NCI-H1694 (cell line): ENCODE results near the gene NOXA1.
"Not testable (repeated sequence)": the region's sequence is repeated elsewhere in the genome, so short reads cannot be mapped to it uniquely, and the experiment has no call there.

ENCODE experiments used
- DNase-seq: peaks from one replicate; lab custom pipeline; 2025; lab: John Stamatoyannopoulos, UW

Gene NOXA1, protein sequence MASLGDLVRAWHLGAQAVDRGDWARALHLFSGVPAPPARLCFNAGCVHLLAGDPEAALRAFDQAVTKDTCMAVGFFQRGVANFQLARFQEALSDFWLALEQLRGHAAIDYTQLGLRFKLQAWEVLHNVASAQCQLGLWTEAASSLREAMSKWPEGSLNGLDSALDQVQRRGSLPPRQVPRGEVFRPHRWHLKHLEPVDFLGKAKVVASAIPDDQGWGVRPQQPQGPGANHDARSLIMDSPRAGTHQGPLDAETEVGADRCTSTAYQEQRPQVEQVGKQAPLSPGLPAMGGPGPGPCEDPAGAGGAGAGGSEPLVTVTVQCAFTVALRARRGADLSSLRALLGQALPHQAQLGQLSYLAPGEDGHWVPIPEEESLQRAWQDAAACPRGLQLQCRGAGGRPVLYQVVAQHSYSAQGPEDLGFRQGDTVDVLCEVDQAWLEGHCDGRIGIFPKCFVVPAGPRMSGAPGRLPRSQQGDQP

DNA sequence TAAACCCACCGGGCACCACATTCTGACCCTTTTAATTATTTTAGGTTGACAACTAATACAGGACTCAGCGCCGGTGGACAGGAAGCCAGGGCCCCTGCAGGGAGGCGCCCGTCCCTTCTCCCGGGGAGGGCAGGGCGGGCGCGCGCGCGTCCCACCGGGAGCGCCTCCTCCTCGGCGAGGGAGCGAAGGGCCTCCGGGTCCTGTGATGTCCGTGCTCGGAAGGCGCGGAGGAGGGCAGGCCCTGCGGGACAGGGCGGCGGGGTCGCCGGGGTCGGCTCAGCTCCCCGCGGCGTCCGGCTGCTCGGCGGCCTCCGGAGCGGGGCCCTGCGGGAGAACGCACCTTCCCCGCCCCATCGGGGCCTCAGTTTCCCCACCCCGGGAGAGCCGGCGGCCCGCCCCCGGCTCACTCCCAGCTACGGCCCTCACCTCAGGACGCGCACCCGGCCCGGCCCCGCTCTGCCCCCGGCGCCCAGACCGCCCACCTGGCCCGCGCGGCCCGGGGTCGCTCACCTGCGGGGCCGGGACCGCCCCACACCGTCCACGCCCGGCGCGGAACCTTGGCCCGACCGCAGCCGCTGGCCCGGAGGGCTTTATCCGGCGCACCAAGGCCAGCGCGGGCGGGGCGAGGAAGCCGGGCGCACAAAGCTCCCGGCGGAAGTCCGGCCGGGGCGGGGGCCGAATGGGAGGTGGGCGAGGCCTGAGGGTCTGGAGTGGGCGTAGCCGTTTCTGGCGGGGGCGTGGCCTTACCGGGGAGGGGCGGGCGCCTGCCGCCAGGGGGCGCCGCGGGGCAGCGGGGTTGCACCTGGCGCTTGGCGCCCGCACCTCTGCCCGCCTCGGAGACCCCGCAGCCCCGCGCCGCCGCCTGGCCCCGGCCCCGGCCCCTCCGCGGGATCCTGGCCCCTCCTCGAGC lies at the start of gene NOXA1, which contains the start of gene EXD3:
TSS of gene NOXA1 (plus strand) at position 790 of the 910 bp plus-strand sequence. CDS start 137 bp downstream, outside the sequence.
TSS of gene EXD3 (minus strand) at position 559 of the 910 bp plus-strand sequence. CDS start 27,805 bp downstream, outside the sequence.
- peak; percentile 65 for DNase-seq

DNA sequence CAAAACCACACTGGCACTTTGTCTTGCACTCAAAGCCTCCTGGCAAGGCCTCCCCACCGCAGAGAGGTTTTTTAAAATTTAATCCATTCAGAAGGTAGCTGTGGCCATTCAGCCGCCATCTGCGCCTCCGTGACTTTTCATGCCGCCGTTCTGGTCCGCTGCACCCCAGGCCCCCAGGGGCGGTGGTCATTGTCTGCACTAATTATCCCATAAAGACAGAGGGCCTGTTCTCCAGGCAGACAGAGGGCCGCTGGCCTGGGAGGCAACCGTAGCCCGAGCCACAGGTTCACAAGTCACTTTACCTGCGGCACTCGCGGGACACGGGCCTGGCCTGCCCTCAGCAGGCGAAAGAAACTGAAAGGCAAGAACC lies 49.6 kb upstream of the NOXA1 start:
- no peak for DNase-seq

DNA sequence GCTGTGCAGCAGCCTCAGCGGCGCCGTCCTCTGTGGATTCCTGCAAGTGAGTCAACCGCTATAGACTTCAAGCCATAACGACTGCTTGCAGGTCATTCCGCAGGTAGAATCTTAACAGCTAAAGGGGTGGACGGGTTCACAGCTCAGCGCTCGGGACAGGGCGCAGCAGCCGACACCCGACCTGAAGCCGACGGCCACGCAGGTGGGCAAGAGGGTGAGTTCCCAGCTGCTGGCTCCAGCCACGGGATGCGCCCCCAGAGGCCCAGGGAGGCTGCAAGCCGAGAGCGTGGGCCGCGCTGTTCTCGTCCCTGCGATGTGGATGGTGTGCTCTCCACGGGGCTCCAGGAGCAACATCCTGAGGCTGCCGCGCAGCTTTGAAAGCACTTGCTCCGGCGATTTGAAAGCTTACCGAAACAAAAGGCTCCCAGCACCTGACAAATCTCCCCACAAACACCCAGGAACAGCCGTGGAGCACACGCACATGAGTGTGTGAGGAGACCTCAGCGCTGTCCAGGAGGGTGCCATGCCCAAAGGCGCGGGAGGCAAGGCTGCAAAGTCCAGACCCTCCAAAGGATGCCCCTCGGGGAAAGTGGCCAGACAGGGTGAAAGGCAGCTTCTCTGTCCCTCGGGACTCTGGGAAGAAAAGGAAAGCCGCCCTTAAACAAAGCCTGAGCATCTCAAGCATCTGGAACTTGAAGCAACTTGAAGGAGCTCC lies 48.9 kb upstream of the NOXA1 start:
- no peak for DNase-seq

DNA sequence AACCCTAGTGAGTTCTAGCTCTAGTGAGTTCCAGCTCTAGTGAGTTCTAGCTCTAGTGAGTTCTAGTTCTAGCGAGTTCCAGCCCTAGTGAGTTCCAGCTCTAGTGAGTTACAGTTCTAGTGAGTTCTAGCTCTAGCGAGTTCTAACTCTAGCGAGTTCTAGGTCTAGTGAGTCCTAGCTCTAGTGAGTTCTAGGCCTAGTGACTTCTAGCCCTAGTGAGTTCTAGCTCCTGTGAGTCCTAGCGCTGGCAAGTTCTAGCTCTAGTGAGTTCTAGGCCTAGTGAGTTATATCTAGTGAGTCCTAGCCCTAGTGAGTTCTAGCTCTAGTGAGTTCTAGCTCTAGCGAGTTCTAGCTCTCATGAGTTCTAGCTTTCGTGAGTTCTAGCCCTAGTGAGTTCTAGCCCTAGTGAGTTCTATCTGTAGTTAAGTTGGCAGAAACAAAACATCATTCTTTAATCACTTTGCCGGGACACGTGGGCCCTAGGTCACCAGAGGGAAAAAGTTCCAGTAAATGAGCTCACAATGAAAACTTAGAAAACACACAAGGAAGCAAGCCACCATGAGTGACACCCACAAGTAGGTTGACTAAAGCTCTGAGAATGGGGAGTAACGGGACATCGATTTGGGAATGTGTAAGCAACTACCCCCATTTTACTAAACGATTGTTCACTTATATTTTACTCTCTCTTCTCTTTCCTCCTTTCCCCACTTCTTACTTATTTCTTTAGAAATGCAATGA lies 47.7 kb upstream of the NOXA1 start:
- no peak for DNase-seq

DNA sequence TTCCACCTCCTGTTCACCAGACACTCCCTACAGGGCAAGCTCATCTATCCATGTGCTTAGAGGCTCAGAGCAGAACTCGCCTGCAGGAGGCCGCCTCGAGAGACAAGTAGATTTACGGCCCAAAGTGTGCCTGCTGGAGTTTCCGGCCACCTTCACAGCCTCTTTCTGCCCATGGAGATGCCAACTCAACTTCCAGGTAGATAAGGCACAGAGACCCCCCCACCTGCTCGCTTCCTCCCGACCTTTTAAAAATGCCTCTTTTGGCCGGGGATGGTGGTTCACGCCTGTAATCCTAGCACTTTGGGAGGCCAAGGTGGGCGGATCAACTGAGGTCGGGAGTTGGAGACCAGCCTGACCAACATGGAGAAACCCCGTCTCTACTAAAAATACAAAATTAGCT lies 46.8 kb upstream of the NOXA1 start:
- no peak for DNase-seq

DNA sequence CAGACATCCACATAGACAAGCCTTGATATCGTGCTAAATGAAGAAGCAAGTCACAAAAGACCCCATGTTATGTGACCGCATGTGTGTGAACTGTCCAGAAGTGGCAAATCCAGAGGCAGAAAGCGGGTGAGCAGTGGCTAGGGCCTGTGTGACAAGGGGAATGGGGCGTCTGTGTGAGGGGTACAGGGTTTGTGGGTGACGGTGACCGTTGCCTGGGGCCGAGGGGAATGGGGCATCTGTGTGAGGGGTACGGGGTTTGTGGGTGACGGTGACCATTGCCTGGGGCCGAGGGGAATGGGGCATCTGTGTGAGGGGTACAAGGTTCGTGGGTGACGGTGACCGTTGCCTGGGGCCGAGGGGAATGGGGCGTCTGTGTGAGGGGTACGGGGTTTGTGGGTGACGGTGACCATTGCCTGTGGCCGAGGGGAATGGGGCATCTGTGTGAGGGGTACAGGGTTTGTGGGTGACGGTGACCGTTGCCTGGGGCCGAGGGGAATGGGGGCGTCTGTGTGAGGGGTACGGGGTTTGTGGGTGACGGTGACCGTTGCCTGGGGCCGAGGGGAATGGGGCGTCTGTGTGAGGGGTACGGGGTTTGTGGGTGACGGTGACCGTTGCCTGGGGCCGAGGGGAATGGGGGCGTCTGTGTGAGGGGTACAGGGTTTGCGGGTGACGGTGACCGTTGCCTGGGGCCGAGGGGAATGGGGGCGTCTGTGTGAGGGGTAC lies 44.3 kb upstream of the NOXA1 start:
- not testable (repeated sequence) for DNase-seq

DNA sequence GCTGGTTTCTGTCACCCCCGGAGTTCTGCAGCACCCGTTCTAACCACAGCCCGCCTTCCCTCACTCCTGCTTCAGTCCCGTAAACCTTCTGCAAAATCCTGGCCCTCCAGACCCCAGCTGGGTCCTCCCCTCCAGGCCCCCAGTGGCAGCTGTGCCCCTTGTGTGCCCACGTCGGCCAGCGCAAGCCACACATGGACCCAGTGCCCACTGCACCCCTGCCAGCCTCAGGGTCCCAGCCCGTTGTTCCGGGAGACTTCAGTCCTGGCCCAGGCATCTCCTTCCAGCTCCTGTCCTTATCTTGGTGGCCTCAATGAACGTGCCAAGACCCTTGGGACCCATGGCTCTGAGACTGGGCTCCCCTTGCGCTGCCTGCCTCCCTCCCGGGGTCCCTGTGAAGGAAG lies 43.4 kb upstream of the NOXA1 start:
- no peak for DNase-seq

DNA sequence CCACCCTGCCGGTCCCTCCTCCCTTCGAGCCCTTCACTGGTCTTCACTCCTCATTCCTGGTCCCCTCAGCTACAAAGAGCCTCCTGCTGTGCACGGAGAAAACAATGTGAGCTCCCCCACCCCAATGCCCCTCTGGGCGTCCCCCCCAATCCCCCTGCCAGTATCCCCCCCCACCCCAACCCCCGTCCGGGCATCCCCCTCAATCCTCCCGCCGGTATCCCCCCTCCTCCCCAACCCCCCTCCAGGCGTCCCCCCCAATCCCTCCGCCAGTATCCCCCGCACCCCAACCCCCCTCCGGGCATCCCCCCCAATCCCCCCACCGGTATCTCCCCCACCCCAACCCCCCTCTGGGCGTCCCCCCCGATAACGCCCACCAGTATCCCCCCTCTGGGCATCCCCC lies 43.0 kb upstream of the NOXA1 start:
- no peak for DNase-seq

DNA sequence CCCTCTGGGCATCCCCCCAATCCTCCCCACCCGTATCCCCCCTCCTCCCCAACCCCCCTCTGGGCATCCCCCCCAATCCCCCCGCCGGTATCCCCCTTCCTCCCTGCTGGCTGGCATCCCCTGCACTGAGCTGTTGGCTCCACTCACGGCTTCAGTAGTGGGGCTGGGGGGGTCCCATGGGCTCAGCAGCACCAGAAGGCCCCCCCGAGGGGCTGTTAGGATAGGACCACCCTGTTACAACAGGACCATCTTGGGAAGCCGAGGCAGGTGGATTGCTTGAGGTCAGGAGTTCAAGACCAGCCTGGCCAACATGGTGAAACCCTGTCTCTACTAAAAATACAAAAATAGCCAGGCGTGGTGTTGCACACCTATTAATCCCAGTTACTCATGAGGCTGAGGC lies 42.6 kb upstream of the NOXA1 start:
- no peak for DNase-seq

DNA sequence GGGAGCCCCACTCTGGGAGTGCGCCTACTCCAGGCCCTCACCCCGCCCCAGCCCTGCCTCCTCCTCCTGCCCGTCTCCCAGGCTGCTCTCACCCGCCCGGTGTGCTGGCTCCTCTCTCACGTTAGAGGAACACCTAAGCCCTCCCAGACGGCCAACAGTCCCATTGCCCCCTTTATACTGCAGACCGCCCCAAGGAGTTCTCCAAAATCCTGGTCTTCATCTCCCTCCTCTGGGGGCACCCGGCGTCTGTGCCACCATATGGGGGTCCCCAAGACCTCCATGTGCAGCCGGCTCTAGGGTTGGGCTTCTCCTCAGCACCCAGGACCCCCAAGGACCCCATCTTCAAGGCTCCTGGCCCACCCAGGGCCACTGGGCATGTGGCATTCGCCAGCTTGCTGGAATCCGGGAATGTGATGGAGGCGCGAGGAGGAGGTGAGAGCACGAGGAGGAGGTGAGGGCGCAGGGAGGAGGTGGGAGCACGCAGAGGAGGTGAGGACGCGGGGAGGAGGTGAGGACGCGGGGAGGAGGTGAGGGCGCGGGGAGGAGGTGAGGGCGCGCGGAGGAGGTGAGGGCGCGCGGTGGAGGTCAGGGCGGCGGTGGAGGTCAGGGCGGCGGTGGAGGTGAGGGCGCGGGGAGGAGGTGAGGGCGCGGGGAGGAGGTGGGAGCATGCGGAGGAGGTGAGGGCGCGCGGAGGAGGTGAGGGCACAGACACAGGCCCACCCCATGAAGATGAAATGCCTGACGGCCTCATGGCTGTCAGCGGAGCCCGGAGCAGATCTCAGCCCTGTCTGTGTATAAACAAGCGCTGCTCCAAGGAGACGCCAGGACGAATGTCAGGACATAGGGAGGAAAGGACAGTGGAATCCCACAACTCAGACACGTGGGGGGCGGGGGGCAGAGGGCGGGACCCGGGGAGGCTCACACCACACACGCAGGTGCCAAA lies 41.4 kb upstream of the NOXA1 start:
- no peak for DNase-seq

DNA sequence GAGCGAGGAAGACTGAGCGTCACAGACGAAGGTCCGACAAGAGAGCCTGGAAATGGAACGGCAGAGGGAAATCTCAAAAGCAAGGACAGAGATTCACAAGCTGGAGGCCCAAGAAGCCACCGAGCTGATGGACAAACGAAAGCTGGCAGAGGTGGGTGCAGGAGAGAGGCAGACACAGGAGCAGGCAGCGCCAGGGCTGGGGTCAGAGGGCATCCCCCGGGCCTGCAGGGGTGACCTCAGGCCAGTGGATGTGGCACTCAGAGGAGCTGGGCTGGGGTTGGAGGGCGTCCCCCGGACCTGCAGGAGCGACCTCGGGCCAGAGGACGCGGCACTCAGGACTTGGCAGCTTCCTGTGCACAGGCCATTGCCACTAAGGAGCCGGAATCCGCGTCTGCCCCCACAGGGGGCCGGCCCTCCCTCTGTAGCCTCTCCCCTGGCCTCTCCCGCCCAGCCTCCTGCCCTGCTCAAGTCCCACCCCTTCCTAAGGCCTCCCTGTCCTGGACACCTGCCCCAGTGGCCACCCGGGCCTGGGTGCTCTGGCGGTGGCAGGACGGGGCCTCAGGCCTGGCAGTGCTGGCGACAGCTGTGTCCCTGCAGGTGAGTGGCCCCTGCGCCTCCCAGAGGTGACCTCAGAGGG lies 40.6 kb upstream of the NOXA1 start:
- DNase-seq, result no peak

DNA sequence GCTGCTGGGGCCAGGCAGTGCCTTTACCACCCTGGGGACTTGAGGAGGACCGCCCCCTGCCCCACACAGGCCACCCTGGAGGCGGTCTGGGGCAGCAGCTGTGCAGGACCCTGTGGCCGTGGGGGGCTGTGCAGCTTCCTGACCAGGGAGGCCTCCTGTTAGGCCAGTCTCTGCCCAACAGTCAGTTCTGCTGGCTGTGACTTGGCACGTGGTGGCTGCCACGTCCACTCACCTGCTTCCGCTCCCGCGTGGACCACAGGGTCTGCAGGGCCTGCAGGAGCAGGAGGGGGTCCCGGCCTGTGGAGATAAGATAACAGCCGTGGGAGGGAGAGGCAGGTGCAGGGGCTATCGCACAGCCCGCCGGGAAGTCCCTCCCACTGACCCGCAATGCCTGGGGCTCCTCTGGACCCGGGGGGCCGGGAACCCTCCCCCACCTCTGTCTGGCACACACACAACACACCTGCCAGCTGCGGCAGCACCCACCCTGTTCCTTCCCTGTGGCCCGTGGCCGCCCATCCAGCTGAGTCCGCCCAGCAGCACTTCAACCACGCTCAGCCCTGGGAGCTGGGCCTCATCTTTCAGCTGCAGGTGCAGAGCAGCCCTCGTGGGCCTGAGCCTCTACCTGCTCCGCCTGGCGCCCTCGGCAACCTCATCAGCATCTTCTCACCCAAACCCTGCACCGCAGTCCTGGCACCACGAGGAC lies 40.0 kb upstream of the NOXA1 start:
- no peak for DNase-seq

DNA sequence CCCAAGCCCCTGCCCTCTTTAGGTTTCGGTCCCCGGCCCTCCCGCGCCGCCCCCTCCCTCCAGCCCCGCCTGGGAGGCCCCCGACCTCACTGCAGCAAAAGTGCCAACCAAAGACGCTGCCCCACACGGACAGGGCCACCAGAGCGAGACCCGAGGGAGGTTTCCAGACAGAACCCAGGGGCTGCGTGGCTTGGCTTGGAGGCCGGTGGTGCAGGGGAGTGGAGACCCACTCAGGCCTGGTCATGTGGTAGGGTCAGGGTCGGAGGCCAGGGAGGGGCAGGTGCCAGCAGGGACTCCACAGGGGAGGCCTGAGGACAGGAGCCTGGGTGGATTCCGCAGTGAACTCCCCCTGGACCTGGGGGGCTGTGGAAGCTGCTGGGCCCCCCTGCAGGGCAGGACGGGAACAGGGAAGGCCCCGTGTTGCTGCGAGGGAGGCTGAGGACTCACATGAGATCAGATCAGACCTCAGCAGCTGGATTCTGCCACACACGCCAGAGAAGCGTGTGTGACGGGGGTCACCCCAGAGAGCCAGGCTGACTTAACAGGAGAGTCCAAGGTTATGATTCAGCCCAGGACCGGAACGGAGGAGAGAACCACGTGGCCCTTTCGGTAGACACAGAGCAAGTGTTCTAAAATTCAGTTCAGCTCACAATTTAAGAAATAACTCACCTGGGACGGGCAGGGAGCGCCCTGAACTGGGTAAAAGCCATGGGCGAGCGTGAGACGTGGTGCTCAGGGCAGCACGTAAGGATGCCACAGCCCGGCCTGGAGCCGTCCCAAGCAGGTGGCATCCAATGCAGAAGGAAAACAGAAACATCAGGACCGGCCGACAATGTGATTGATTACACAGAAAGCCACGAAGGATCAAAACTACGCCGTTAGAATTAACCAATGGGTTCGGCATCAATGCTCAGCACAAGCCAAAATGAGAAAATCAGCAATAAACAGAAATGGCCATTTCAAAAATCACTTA lies 39.1 kb upstream of the NOXA1 start:
- no peak for DNase-seq

DNA sequence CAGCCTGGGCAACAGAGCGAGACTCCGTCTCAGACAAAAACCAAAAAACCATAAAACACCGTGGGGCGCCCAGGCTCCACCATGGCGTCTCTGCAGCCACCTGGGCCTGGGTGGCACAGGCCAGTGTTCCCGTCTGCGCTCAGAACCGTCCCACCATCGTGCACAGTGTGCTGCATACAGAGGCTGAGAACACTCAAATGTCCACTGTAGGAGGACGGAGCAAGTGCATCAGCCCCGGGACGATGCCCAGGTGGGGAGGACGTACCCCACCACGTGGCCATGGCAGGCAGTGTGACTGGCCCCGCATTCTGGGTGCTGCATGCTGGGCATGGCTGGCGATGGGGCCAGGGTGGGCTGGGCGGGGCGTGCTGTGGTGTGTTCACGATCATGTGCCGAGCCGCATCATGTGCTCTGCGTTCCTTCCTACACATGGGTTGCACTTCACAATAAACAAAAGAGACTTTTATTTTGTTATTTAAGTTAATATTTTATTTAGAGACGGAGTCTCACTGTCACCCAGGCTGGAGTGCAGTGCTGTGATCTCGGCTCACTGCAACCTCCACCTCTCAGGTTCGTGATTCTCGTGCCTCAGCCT lies 38.0 kb upstream of the NOXA1 start:
- no peak for DNase-seq

DNA sequence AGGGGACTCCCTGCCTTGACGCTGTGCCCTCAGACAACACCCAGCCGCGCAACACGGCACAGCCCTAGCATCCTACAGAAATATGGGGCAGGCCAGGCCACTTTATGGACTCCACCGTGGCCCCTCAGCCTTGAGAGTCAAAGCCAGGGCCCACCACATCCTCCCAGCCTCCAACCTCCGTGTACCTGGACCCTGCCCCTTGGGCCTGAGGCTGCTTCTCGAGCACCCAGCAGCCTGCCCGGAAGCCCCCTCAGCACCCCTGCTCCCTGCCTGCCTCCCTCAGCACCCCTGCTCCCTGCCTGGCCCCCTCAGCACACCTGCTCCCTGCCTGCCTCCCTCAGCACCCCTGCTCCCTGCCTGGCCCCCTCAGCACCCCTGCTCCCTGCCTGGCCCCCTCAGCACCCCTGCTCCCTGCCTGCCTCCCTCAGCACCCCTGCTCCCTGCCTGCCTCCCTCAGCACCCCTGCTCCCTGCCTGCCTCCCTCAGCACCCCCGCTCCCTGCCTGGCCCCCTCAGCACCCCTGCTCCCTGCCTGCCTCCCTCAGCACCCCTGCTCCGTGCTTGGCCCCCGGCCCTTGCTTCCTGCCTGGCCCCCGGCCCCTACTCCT lies 36.6 kb upstream of the NOXA1 start:
- not testable (repeated sequence) for DNase-seq

DNA sequence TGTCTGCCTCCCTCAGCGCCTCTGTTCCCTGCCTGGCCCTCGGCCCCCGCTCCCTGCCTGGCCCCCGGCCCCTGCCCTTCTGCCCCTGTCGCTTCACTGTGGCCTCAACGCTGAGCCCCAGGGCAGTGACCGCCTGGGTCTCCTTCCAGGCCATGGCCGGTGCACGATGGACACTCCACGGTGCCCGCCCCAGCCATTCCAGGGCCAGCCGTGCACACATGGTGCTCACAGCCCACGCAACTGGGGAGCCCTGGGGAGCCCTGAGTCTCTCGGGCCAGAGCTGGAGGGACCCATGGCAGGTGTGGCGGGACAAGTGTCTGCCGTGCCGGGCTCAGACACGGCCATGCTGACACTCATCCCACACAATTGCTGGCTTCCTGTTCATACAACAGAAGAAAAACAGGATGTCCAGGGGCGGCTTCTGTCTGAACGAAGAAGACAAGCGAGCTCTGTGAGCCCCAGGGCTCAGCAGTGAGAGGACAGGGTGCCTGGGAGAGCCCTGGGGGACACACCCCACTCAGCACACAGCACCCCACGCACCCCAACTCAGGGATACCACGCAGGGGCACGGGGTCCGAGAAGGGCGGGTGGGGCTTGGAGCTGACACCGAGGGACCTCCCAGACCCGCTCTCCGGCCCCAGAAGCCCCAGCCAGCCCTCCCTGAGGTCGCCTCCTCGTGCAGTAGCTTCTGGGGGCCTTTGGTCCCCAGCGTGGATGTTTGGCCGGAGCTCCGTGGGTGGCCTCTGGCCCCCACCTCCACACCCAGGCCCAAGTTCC lies 35.9 kb upstream of the NOXA1 start:
- no peak for DNase-seq
